SK-N-MC (cell line): ENCODE measurements around the gene PITPNC1.

Experiments used
- EZH2 ChIP-seq: fragments of 200-600 bp; sonication (generic); IDR thresholded peaks from one replicate; pipeline ENCODE4 v1.6.1; 2017; ENCODE audit warnings: antibody characterized with exemption
- POLR2AphosphoS5 ChIP-seq: IDR thresholded peaks from 2 replicates; pipeline ENCODE4 v1.6.1; 2012; ENCODE audit warnings: mild to moderate bottlenecking, low read depth, low read length, borderline replicate concordance

- TF ChIP-seq EZH2 (no peak), POLR2AphosphoS5 (no peak)
Measured at GRCh38 chr17:67528751-67529436, 151.8 kb downstream of the PITPNC1 start.
